PC-3 (cell line): ENCODE data around the gene CAMK1D.

Source experiments
- CTCF ChIP-seq: fragments of 300-600 bp; sonication (generic); conservative IDR thresholded peaks from 2 replicates; pipeline ENCODE4 v1.5.1; 2017; ENCODE audit warnings: antibody characterized with exemption, low read depth, mild to moderate bottlenecking, low read length
- EZH2 ChIP-seq: fragments of 300-600 bp; sonication (generic); IDR thresholded peaks from one replicate; pipeline ENCODE4 v1.6.1; 2017; ENCODE audit warnings: antibody characterized with exemption, mild to moderate bottlenecking, low read length; ENCODE audit not compliant: unreplicated experiment
- EZH2phosphoT487 ChIP-seq: fragments of 300-600 bp; sonication (generic); IDR thresholded peaks from 2 replicates; pipeline ENCODE4 v1.6.1; 2018; ENCODE audit warnings: mild to moderate bottlenecking, antibody characterized with exemption, low read length, borderline replicate concordance

GRCh38 chr10:12492016-12492415 is 142.7 kb downstream of the CAMK1D start:
- TF ChIP-seq CTCF: no peak
- no peak for TF ChIP-seq EZH2phosphoT487
- TF ChIP-seq EZH2: no peak
